Measurements from ENCODE around the gene P2RY14.

The P2RY14 gene

DNA sequence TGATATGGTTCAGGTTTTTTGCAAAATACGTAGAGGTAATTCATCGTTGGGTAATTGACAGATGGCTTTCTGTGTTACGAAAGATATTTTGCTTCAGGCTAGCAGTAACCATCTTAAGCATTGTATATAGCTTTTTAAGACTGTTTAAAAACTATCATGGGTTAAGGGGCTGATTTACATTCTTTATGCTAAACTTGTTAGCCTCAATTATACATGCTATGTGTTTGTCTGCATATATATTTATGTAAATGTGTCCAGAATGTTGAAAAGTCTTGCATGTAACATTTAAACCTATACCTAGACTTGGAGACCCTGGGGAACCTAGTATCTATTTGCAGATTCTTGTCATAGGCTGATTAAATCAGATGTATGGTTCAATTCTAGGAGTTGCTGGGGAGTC is 11.1 kb upstream of the P2RY14 start:
- no peaks in the 10 kb centered on the region for H3K4me1 ChIP-seq (ENCODE audit: control insufficient read depth, low read depth, low read length)
- DNase-seq, result no peak
- no peak overlapping the region for H3K4me3 ChIP-seq (ENCODE audit: low read length)
- H3K27ac ChIP-seq (ENCODE audit: low read depth, low read length), result no peak overlapping the region
- H3K56ac ChIP-seq (ENCODE audit: low read length), result no peak overlapping the region
- no peak overlapping the region for H3K4me2 ChIP-seq (ENCODE audit: low read length)
- no peaks in the 10 kb centered on the region for H3K27me3 ChIP-seq (ENCODE audit: insufficient read depth, low read length, poor library complexity)
- H3K79me1 ChIP-seq (ENCODE audit: low read length), result no peaks in the 10 kb centered on the region
- no peak overlapping the region for H3K23ac ChIP-seq (ENCODE audit: low read length)
- no peak overlapping the region for H3K9ac ChIP-seq (ENCODE audit: low read length)
- H4K8ac ChIP-seq (ENCODE audit: low read depth, low read length), result no peak overlapping the region
- no peak overlapping the region for H4K5ac ChIP-seq (ENCODE audit: low read length)
- no peak overlapping the region for H2AK5ac ChIP-seq (ENCODE audit: low read length)
- H2BK15ac ChIP-seq (replicated peaks; ENCODE audit: low read depth), result no peak overlapping the region
- H3K36me3 ChIP-seq (ENCODE audit: control insufficient read depth, insufficient read depth, low read length), result no peaks in the 10 kb centered on the region
- WGBS (ENCODE audit: extremely low coverage, insufficient coverage, low lambda C conversion rate), result no CpG with 5 or more reads among the region's 3 CpGs
- H3K4ac ChIP-seq (ENCODE audit: low read depth, low read length), result no peak overlapping the region
- no peak overlapping the region for H2BK5ac ChIP-seq (ENCODE audit: low read length)
- H2BK120ac ChIP-seq (ENCODE audit: low read depth, low read length), result no peak overlapping the region
- H3K18ac ChIP-seq (ENCODE audit: low read length), result no peak overlapping the region
- H3K79me2 ChIP-seq (ENCODE audit: control insufficient read depth, insufficient read depth, low read length), result no peaks in the 10 kb centered on the region

GRCh38 chr3:151285940-151286339 is 7.6 kb upstream of the P2RY14 start:
- Histone ChIP-seq H3K79me1 (ENCODE audit: low read length) (no peaks in the 10 kb centered on the region), H3K18ac (ENCODE audit: low read length) (no peak overlapping the region), H3K79me2 (ENCODE audit: control insufficient read depth, insufficient read depth, low read length) (no peaks in the 10 kb centered on the region), H3K23ac (ENCODE audit: low read length) (no peak overlapping the region), H3K27ac (ENCODE audit: low read depth, low read length) (no peak overlapping the region), H2AK5ac (ENCODE audit: low read length) (no peak overlapping the region), H3K4me2 (ENCODE audit: low read length) (no peak overlapping the region), H2BK5ac (ENCODE audit: low read length) (no peak overlapping the region), H2BK120ac (ENCODE audit: low read depth, low read length) (no peak overlapping the region), H4K8ac (ENCODE audit: low read depth, low read length) (no peak overlapping the region), H4K5ac (ENCODE audit: low read length) (no peak overlapping the region), H3K9ac (ENCODE audit: low read length) (no peak overlapping the region), H3K4ac (ENCODE audit: low read depth, low read length) (no peak overlapping the region), H3K4me1 (ENCODE audit: control insufficient read depth, low read depth, low read length) (no peaks in the 10 kb centered on the region), H3K36me3 (ENCODE audit: control insufficient read depth, insufficient read depth, low read length) (no peaks in the 10 kb centered on the region), H3K27me3 (ENCODE audit: insufficient read depth, low read length, poor library complexity) (no peaks in the 10 kb centered on the region), H3K4me3 (ENCODE audit: low read length) (no peak overlapping the region), H2BK15ac (replicated peaks; ENCODE audit: low read depth) (no peak overlapping the region), H3K56ac (ENCODE audit: low read length) (no peak overlapping the region)
- no CpG with 5 or more reads among the region's 1 CpG for WGBS (ENCODE audit: extremely low coverage, insufficient coverage, low lambda C conversion rate)
- DNase-seq, result no peak

DNA sequence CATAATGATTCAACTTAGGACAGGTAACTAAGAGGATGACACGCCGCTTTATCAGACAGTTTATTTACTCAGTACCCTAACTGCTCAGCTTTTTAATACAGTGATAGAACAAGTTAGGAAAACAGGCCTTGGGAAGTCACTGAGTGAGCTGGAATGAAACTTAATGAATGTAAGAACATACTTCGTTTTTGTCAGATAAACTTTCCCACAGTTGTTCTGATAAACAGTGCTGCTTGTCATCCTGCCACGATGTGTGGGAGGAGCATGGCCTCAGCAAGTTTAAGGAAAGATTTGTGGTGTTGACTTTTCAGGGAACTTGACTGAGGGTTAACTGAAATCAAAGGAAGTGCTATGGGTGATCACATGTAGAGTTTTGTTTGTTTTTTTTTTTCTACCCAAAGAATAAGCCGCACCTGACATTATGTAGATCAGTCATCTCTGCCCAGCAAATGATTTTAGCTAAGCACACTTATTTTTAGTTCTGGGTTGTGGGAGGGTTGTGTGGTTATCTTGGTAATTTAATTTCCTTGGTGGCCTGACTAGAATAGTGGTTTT is 5.6 kb upstream of the P2RY14 start:
- Histone ChIP-seq H3K23ac (ENCODE audit: low read length) (no peak overlapping the region), H3K27me3 (ENCODE audit: insufficient read depth, low read length, poor library complexity) (no peaks in the 10 kb centered on the region), H4K8ac (ENCODE audit: low read depth, low read length) (no peak overlapping the region), H3K18ac (ENCODE audit: low read length) (no peak overlapping the region), H3K4ac (ENCODE audit: low read depth, low read length) (no peak overlapping the region), H3K4me3 (ENCODE audit: low read length) (no peak overlapping the region), H3K36me3 (ENCODE audit: control insufficient read depth, insufficient read depth, low read length) (no peaks in the 10 kb centered on the region), H3K79me1 (ENCODE audit: low read length) (no peaks in the 10 kb centered on the region), H2BK15ac (replicated peaks; ENCODE audit: low read depth) (no peak overlapping the region), H3K4me1 (ENCODE audit: control insufficient read depth, low read depth, low read length) (no peaks in the 10 kb centered on the region), H3K9ac (ENCODE audit: low read length) (no peak overlapping the region), H2BK120ac (ENCODE audit: low read depth, low read length) (no peak overlapping the region), H3K79me2 (ENCODE audit: control insufficient read depth, insufficient read depth, low read length) (no peaks in the 10 kb centered on the region), H3K56ac (ENCODE audit: low read length) (no peak overlapping the region), H2BK5ac (ENCODE audit: low read length) (no peak overlapping the region), H3K4me2 (ENCODE audit: low read length) (no peak overlapping the region), H4K5ac (ENCODE audit: low read length) (no peak overlapping the region), H3K27ac (ENCODE audit: low read depth, low read length) (no peak overlapping the region), H2AK5ac (ENCODE audit: low read length) (no peak overlapping the region)
- WGBS (ENCODE audit: extremely low coverage, insufficient coverage, low lambda C conversion rate), result no CpG with 5 or more reads among the region's 5 CpGs
- DNase-seq, result no peak

DNA sequence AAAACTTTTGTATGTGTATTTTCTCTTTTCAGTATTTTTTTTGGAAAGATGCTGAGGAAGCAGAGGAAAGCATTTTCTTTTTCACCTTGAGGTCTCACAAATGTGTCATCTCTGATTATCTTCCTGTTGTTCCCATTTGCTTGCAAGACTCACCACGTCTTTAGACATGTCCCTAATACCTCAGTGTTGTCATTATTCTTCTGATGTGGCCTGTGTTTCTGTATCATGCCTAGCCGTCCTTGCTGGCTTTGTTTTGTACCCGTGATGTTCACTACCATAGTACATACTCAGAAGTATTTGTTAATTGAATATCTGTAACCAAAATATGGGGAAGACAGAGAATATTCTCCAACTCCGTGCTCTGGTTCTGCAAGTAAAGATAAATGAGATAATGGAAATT is 5.0 kb upstream of the P2RY14 start:
- Histone ChIP-seq H3K18ac (ENCODE audit: low read length) (no peak overlapping the region), H3K27me3 (ENCODE audit: insufficient read depth, low read length, poor library complexity) (no peaks in the 10 kb centered on the region), H3K79me2 (ENCODE audit: control insufficient read depth, insufficient read depth, low read length) (no peaks in the 10 kb centered on the region), H3K4ac (ENCODE audit: low read depth, low read length) (no peak overlapping the region), H2BK5ac (ENCODE audit: low read length) (no peak overlapping the region), H3K23ac (ENCODE audit: low read length) (no peak overlapping the region), H3K4me3 (ENCODE audit: low read length) (no peak overlapping the region), H4K5ac (ENCODE audit: low read length) (no peak overlapping the region), H2BK120ac (ENCODE audit: low read depth, low read length) (no peak overlapping the region), H3K9ac (ENCODE audit: low read length) (no peak overlapping the region), H3K36me3 (ENCODE audit: control insufficient read depth, insufficient read depth, low read length) (no peaks in the 10 kb centered on the region), H4K8ac (ENCODE audit: low read depth, low read length) (no peak overlapping the region), H3K79me1 (ENCODE audit: low read length) (no peaks in the 10 kb centered on the region), H3K27ac (ENCODE audit: low read depth, low read length) (no peak overlapping the region), H3K4me1 (ENCODE audit: control insufficient read depth, low read depth, low read length) (no peaks in the 10 kb centered on the region), H3K56ac (ENCODE audit: low read length) (no peak overlapping the region), H3K4me2 (ENCODE audit: low read length) (no peak overlapping the region), H2BK15ac (replicated peaks; ENCODE audit: low read depth) (no peak overlapping the region), H2AK5ac (ENCODE audit: low read length) (no peak overlapping the region)
- WGBS (ENCODE audit: extremely low coverage, insufficient coverage, low lambda C conversion rate), result no CpG with 5 or more reads among the region's 4 CpGs
- no peak for DNase-seq

GRCh38 chr3:151282921-151283320 is 4.6 kb upstream of the P2RY14 start:
- no peak overlapping the region for H3K23ac ChIP-seq (ENCODE audit: low read length)
- H3K18ac ChIP-seq (ENCODE audit: low read length), result no peak overlapping the region
- DNase-seq, result peak; percentile 45
- H3K27me3 ChIP-seq (ENCODE audit: insufficient read depth, low read length, poor library complexity), result no peaks in the 10 kb centered on the region
- H2BK15ac ChIP-seq (replicated peaks; ENCODE audit: low read depth), result no peak overlapping the region
- no peak overlapping the region for H4K8ac ChIP-seq (ENCODE audit: low read depth, low read length)
- H2AK5ac ChIP-seq (ENCODE audit: low read length), result no peak overlapping the region
- no peaks in the 10 kb centered on the region for H3K4me1 ChIP-seq (ENCODE audit: control insufficient read depth, low read depth, low read length)
- no peak overlapping the region for H2BK120ac ChIP-seq (ENCODE audit: low read depth, low read length)
- no peaks in the 10 kb centered on the region for H3K79me2 ChIP-seq (ENCODE audit: control insufficient read depth, insufficient read depth, low read length)
- no peak overlapping the region for H2BK5ac ChIP-seq (ENCODE audit: low read length)
- H3K36me3 ChIP-seq (ENCODE audit: control insufficient read depth, insufficient read depth, low read length), result no peaks in the 10 kb centered on the region
- H3K9ac ChIP-seq (ENCODE audit: low read length), result no peak overlapping the region
- no peak overlapping the region for H4K5ac ChIP-seq (ENCODE audit: low read length)
- H3K56ac ChIP-seq (ENCODE audit: low read length), result no peak overlapping the region
- H3K27ac ChIP-seq (ENCODE audit: low read depth, low read length), result no peak overlapping the region
- H3K79me1 ChIP-seq (ENCODE audit: low read length), result no peaks in the 10 kb centered on the region
- no peak overlapping the region for H3K4me2 ChIP-seq (ENCODE audit: low read length)
- no peak overlapping the region for H3K4ac ChIP-seq (ENCODE audit: low read depth, low read length)
- no peak overlapping the region for H3K4me3 ChIP-seq (ENCODE audit: low read length)
- WGBS (ENCODE audit: extremely low coverage, insufficient coverage, low lambda C conversion rate), result no CpG with 5 or more reads among the region's 1 CpG

DNA sequence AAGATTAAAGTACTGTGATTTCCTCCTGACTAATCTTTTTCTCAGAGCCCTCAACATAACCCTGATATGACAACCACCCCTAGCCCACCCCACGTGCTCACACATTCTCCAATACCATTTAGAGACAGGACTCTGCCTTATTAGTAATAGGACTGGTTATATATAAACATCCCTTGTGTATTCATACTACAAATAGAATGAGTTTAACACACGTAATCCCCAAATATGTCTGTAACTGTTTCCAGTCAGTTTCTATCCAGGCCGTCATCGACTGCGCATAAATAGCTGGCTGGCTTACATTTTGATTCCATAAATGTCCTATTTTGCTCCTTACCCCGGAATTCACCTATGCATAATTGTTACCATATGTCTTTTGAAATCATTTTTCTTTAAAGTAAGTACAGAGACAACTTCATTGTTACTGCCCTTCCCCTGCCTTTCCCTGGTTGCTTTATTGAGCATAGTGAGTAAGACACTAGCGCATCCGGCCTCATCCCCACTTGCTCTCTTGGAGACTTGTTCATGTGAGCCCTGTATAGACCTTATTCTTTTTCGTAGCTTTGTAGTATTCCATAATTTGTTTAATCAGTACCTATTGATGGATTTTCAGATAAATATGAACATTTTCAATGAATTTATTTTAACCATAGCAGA is 3.5 kb upstream of the P2RY14 start:
- Histone ChIP-seq H3K27ac (ENCODE audit: low read depth, low read length) (no peak overlapping the region), H3K36me3 (ENCODE audit: control insufficient read depth, insufficient read depth, low read length) (no peaks in the 10 kb centered on the region), H3K4ac (ENCODE audit: low read depth, low read length) (no peak overlapping the region), H3K4me1 (ENCODE audit: control insufficient read depth, low read depth, low read length) (no peaks in the 10 kb centered on the region), H2AK5ac (ENCODE audit: low read length) (no peak overlapping the region), H3K4me3 (ENCODE audit: low read length) (no peak overlapping the region), H2BK5ac (ENCODE audit: low read length) (no peak overlapping the region), H3K79me2 (ENCODE audit: control insufficient read depth, insufficient read depth, low read length) (no peaks in the 10 kb centered on the region), H3K56ac (ENCODE audit: low read length) (no peak overlapping the region), H4K8ac (ENCODE audit: low read depth, low read length) (no peak overlapping the region), H3K4me2 (ENCODE audit: low read length) (no peak overlapping the region), H2BK120ac (ENCODE audit: low read depth, low read length) (no peak overlapping the region), H3K23ac (ENCODE audit: low read length) (no peak overlapping the region), H3K9ac (ENCODE audit: low read length) (no peak overlapping the region), H3K79me1 (ENCODE audit: low read length) (no peaks in the 10 kb centered on the region), H3K27me3 (ENCODE audit: insufficient read depth, low read length, poor library complexity) (no peaks in the 10 kb centered on the region), H3K18ac (ENCODE audit: low read length) (no peak overlapping the region), H4K5ac (ENCODE audit: low read length) (no peak overlapping the region), H2BK15ac (replicated peaks; ENCODE audit: low read depth) (no peak overlapping the region)
- no peak for DNase-seq
- no CpG with 5 or more reads among the region's 9 CpGs for WGBS (ENCODE audit: extremely low coverage, insufficient coverage, low lambda C conversion rate)

All from mesendoderm (in vitro differentiated cells).